Calu3 (cell line): ENCODE measurements around the gene JSRP1. TPM values are rescaled to one million over a fixed set of nuclear protein-coding genes. Genes with fewer than 3 reads are reported as not detected.

Source experiments
- BruUV-seq: library from RNA; stranded (reverse); fragments of 400-500 nt; replicated peaks from 2 replicates; lab custom pipeline; 2021; lab: Mats Ljungman, UMichigan
- CTCF ChIA-PET: fragments of 300-600 bp; sonication (Branson Sonifier 250); formaldehyde crosslinking; loops from one replicate; lab custom pipeline; 2022; ENCODE audit warnings: antibody characterized with exemption; lab: Charles Lee
- DNase-seq: peaks from one replicate; pipeline ENCODE4 v3.0.0; 2022
- H3K27ac Mint-ChIP-seq: one replicate; pipeline ENCODE4 v1.8.0; 2022; ENCODE audit warnings: mixed read lengths; ENCODE audit not compliant: unreplicated experiment
- H3K27me3 Mint-ChIP-seq: one replicate; pipeline ENCODE4 v1.8.0; 2022; ENCODE audit warnings: mixed read lengths; ENCODE audit not compliant: unreplicated experiment
- H3K36me3 Mint-ChIP-seq: one replicate; pipeline ENCODE4 v1.8.0; 2022; ENCODE audit warnings: mild to moderate bottlenecking, moderate library complexity, mixed read lengths; ENCODE audit not compliant: insufficient read depth, unreplicated experiment
- H3K4me1 Mint-ChIP-seq: one replicate; pipeline ENCODE4 v1.8.0; 2022; ENCODE audit warnings: mild to moderate bottlenecking, low read depth, mixed read lengths; ENCODE audit not compliant: unreplicated experiment
- H3K4me3 Mint-ChIP-seq: one replicate; pipeline ENCODE4 v1.8.0; 2022; ENCODE audit warnings: mild to moderate bottlenecking, low read depth, moderate library complexity, mixed read lengths; ENCODE audit not compliant: unreplicated experiment
- H3K9me3 Mint-ChIP-seq: one replicate; pipeline ENCODE4 v1.8.0; 2022; ENCODE audit warnings: low read depth, mixed read lengths; ENCODE audit not compliant: unreplicated experiment
- intact Hi-C: fragments of 100-400 bp; cut with micrococcal nuclease; formaldehyde crosslinking; loops from one replicate; pipeline ENCODE4 v1.10.0; 2022; ENCODE audit not compliant: unreplicated experiment
- total RNA-seq: library from RNA; stranded (reverse); gene quantifications from 2 replicates; pipeline ENCODE4 v1.2.3, GENCODE V29; 2022
- TF ChIP-seq, protein P1 (sequence below): fragments of 200-600 bp; IDR thresholded peaks from one replicate; pipeline ENCODE4 v1.8.0; 2022; ENCODE audit warnings: antibody characterized with exemption; ENCODE audit not compliant: unreplicated experiment

JSRP1 gene
- total RNA-seq, 1 experiment from 2014 or later = 0.73 TPM

DNA sequence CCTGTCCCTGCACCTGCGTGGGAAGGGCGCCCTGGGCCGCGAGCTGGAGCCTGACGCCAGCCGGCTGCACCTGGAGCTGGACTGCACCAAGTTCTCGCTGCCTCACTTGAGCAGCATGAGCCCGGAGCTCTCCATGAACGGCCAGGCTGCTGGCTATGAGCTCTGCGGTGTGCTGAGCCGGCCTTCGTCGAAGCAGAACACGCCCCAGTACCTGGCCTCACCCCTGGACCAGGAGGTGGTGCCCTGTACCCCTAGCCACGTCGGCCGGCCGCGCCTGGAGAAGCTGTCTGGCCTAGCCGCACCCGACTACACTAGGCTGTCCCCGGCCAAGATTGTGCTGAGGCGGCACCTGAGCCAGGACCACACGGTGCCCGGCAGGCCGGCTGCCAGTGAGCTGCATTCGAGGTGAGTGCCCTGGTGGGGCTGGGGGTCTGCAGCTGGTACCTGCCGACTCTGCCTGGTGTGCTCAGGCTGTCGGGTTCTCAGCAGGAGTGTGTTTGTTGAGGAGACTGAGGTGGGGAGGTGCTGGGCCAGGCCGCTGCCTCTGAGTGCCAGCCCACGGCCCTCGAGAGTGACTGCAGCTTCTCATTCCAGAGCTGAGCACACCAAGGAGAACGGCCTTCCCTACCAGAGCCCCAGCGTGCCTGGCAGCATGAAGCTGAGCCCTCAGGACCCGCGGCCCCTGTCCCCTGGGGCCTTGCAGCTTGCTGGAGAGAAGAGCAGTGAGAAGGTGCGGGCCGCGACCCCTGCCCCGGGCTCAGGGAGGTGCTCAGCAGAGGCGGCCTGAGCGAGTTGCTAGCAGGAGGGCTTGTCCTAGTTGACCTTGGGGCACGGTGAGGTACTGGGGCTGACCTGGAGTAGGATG, 39.6 kb downstream of the JSRP1 start:
- TF ChIP-seq, protein P1, sequence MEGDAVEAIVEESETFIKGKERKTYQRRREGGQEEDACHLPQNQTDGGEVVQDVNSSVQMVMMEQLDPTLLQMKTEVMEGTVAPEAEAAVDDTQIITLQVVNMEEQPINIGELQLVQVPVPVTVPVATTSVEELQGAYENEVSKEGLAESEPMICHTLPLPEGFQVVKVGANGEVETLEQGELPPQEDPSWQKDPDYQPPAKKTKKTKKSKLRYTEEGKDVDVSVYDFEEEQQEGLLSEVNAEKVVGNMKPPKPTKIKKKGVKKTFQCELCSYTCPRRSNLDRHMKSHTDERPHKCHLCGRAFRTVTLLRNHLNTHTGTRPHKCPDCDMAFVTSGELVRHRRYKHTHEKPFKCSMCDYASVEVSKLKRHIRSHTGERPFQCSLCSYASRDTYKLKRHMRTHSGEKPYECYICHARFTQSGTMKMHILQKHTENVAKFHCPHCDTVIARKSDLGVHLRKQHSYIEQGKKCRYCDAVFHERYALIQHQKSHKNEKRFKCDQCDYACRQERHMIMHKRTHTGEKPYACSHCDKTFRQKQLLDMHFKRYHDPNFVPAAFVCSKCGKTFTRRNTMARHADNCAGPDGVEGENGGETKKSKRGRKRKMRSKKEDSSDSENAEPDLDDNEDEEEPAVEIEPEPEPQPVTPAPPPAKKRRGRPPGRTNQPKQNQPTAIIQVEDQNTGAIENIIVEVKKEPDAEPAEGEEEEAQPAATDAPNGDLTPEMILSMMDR = no peak
- CTCF ChIA-PET = interaction anchor here (0.5 kb wide), 1 partner anchor 56 kb away, joined by 3 read pairs; no protein-coding TSS in a partner anchor
- Mint-ChIP-seq H3K27me3 (no peaks in the 10 kb centered on the region), H3K4me1 (no peaks in the 10 kb centered on the region), H3K36me3 (peaks cover 40% of the 10 kb centered on the region), H3K4me3 (no peak overlapping the region), H3K27ac (no peak overlapping the region), H3K9me3 (no peaks in the 10 kb centered on the region)
- DNase-seq = no peak
- intact Hi-C loops = no loop called here
- no TSS peak for BruUV-seq

DNA sequence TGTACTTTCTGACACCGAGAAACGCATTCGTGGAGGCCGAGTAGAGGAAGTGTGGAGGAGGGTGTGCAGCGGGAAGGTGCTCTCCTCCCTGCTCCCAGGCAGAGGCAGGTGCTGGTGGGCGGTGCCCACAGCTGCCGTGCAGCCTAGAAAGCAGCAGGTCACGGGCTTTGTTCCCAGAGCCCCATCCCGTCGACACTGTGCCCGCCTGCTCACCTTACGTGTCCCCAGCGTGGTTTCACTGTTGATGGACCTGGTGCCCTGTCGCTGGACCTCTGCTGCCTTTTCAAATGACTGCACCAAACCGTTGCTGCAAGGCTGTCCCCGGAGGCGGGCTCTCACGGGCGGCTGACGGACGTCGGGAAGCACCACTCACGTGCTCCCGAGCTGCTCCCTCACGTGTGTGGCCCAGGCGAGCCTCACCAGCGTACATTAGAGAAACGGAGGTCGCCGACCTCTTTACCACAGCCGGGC, 40.9 kb downstream of the JSRP1 start:
- BruUV-seq = no TSS peak
- H3K36me3 Mint-ChIP-seq = peaks cover 44% of the 10 kb centered on the region
- H3K4me3 Mint-ChIP-seq = no peak overlapping the region
- no peaks in the 10 kb centered on the region for H3K4me1 Mint-ChIP-seq
- CTCF ChIA-PET = no interaction called here
- H3K9me3 Mint-ChIP-seq = no peaks in the 10 kb centered on the region
- TF ChIP-seq, protein P1 = no peak
- no peak overlapping the region for H3K27ac Mint-ChIP-seq
- H3K27me3 Mint-ChIP-seq = no peaks in the 10 kb centered on the region
- intact Hi-C loops = no loop called here
- no peak for DNase-seq

DNA sequence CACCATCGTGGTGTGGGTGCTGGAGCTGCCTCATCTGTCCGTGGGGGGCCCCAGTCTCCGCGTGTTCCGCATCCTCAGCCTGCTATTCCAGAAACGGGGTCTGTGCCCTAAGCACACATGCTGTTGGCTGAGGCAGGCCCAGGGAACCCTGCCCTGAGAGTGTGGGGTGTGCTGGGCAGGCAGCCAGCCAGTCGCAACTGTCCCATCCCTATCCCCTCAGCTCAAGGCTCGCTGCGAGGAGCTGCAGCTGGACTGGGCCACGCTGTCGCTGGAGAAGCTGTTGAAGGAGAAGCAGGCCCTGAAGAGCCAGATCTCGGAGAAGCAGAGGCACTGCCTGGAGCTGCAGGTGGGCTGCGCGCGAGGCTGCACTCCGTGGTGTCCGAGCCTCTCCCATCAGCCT, 42.0 kb downstream of the JSRP1 start:
- TF ChIP-seq, protein P1 = no peak
- peaks cover 47% of the 10 kb centered on the region for H3K36me3 Mint-ChIP-seq

DNA sequence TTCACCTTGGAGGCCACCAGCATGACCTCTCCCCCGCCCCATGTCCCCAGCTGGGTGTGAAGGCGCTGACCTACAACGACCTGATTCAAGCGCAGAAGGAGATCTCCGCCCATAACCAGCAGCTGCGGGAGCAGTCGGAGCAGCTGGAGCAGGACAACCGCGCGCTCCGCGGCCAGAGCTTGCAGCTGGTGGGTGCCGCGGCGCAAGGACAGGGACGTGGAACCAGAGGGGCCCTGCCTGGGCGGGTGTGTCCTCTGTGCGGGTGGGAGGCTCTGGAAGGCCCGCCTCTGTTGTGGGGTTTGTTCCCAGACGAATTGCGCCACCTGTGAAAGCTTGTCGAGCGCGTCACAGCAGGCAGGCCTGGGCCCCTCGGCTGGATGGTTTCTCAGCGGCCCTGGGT, 42.4 kb downstream of the JSRP1 start:
- intact Hi-C loops = no loop called here
- CTCF ChIA-PET = interaction anchor here (0.5 to 1.5 kb wide), 3 partner anchors 58 to 621 kb away, joined by 4 to 5 read pairs (median 5); partner anchors contain the start of genes ABHD17A and MBD3
- no peaks in the 10 kb centered on the region for H3K27me3 Mint-ChIP-seq
- no peaks in the 10 kb centered on the region for H3K9me3 Mint-ChIP-seq
- no peak overlapping the region for H3K4me3 Mint-ChIP-seq
- no peak for DNase-seq
- H3K4me1 Mint-ChIP-seq = no peaks in the 10 kb centered on the region
- no peak overlapping the region for H3K27ac Mint-ChIP-seq
- H3K36me3 Mint-ChIP-seq = peaks cover 47% of the 10 kb centered on the region
- TF ChIP-seq, protein P1 = no peak
- BruUV-seq = no TSS peak

More for the DNA sequence above, 42.0 kb downstream of the JSRP1 start:
- Mint-ChIP-seq H3K4me1 (no peaks in the 10 kb centered on the region), H3K4me3 (no peak overlapping the region), H3K27me3 (no peaks in the 10 kb centered on the region), H3K9me3 (no peaks in the 10 kb centered on the region), H3K27ac (no peak overlapping the region)
- CTCF ChIA-PET = interaction anchor here (0.7 to 1.5 kb wide), 2 partner anchors 58 to 329 kb away, joined by 5 read pairs; partner anchors contain the start of gene ABHD17A
- intact Hi-C loops = no loop called here
- no TSS peak for BruUV-seq
- no peak for DNase-seq
